ENCODE results near the gene ACAA2. TPM values are rescaled to one million over a fixed set of nuclear protein-coding genes. Genes with fewer than 3 reads are reported as not detected.
"Not testable (repeated sequence)": the region's sequence is repeated elsewhere in the genome, so short reads cannot be mapped to it uniquely, and the experiment has no call there.

ACAA2 gene
- total and polyA plus RNA-seq, 8 donors = 60.3 to 111 (median 88.1) TPM

GRCh38 chr18:49842656-49843055 is 29.3 kb upstream of the ACAA2 start:
- no peaks in the 10 kb centered on the region for H3K27me3 ChIP-seq
- ATAC-seq (no peak), DNase-seq (no peak)
- intact Hi-C loops (cut with DNase I) = no loop called here
- H3K4me1 ChIP-seq = no peaks in the 10 kb centered on the region
- H3K36me3 ChIP-seq = peaks cover 0 to 13% of the 10 kb centered on the region in 2 donors
- H3K9me3 ChIP-seq = no peaks in the 10 kb centered on the region
- H3K4me3 ChIP-seq = no peak overlapping the region
- TF ChIP-seq, protein P1, sequence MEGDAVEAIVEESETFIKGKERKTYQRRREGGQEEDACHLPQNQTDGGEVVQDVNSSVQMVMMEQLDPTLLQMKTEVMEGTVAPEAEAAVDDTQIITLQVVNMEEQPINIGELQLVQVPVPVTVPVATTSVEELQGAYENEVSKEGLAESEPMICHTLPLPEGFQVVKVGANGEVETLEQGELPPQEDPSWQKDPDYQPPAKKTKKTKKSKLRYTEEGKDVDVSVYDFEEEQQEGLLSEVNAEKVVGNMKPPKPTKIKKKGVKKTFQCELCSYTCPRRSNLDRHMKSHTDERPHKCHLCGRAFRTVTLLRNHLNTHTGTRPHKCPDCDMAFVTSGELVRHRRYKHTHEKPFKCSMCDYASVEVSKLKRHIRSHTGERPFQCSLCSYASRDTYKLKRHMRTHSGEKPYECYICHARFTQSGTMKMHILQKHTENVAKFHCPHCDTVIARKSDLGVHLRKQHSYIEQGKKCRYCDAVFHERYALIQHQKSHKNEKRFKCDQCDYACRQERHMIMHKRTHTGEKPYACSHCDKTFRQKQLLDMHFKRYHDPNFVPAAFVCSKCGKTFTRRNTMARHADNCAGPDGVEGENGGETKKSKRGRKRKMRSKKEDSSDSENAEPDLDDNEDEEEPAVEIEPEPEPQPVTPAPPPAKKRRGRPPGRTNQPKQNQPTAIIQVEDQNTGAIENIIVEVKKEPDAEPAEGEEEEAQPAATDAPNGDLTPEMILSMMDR (IDR thresholded peaks at IDR 0.05) = no peak
- no peak overlapping the region for H3K27ac ChIP-seq

DNA sequence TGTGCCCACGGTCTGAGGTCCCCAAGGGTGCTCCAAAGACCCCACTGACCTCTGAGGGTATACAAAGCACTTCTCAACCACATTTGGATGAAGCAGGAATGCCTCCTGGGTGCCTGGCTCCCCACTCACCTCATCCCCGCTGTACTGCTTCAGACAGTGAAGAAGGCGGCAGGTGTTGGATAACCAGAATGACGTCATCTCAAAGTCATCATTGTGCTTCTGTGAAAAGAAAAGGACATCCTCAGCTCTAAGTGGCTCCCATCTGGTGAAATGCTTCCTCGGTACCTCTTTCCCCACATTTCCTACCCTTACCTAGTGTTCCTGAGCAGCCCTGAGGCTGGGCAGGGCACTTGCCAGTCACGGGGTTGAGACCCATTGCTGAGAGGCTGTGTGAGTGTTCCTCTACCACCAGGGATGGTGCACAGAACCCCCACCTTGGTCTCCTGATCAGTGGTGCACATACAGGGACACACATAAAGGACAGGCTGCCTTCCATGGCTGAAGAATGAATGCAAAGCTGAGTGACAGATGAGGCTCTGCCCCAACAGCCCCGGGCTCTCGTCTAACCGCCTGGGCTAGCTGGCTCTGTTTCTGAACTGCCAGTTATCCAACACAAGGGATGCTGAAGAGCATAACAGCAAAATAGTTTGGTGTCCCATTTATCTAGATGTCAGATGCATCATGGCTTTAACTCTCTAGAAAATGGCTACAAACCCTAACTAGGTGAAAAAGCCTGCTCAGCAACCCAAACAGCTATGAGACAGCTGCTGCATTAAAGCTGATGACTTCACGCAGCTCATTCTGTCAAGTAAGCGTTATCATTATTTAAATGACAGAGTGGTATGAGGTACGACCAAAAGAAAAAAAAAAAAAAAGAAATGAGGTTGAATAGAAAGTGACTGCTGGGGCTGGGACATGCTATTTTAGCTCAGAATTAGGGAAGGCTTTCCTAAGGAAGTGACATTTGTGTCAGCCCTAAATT is 28.2 kb upstream of the ACAA2 start:
- Histone ChIP-seq H3K27ac (no peak overlapping the region), H3K4me1 (no peaks in the 10 kb centered on the region), H3K36me3 (peaks cover 0 to 13% of the 10 kb centered on the region in 2 donors), H3K4me3 (no peak overlapping the region), H3K27me3 (no peaks in the 10 kb centered on the region), H3K9me3 (no peaks in the 10 kb centered on the region)
- TF ChIP-seq, protein P1 (IDR thresholded peaks at IDR 0.05) = no peak
- ATAC-seq = no peak
- intact Hi-C loops (cut with DNase I) = no loop called here
- no peak for DNase-seq

DNA sequence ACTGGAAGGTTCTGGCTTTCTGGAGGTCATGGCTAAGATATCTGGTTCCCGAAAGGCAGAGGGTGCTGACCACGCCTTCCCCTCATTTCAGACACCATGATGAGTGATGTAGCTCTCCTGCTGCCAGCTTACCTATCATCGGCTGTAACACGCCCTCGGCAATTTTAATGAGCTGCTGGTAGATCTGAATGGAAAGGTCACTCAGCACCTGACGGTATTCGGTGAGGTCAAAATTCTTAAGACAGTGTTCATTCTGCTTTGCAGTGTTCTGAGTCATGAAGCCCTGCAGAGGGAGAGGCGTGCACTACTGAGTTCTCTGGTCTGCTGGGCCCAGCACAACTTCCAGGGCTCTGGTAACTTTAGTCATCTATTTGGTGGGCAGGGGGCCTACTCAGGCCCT is 25.7 kb upstream of the ACAA2 start:
- Histone ChIP-seq H3K9me3 (no peaks in the 10 kb centered on the region), H3K27me3 (no peaks in the 10 kb centered on the region), H3K36me3 (peaks cover 0 to 13% of the 10 kb centered on the region in 2 donors), H3K4me1 (no peaks in the 10 kb centered on the region), H3K27ac (no peak overlapping the region), H3K4me3 (no peak overlapping the region)
- TF ChIP-seq, protein P1 (IDR thresholded peaks at IDR 0.05) = no peak
- ATAC-seq (no peak), DNase-seq (no peak)
- intact Hi-C loops (cut with DNase I) = no loop called here

- H3K4me1 ChIP-seq = no peaks in the 10 kb centered on the region
- H3K27me3 ChIP-seq = no peaks in the 10 kb centered on the region
- no peak overlapping the region for H3K27ac ChIP-seq
- TF ChIP-seq, protein P1 (IDR thresholded peaks at IDR 0.05) = no peak
- H3K4me3 ChIP-seq = no peak overlapping the region
- peaks cover 0 to 13% of the 10 kb centered on the region in 2 donors for H3K36me3 ChIP-seq
- no peaks in the 10 kb centered on the region for H3K9me3 ChIP-seq
- DNase-seq (no peak), ATAC-seq (no peak)
- intact Hi-C loops (cut with DNase I) = no loop called here
Measured at GRCh38 chr18:49838381-49838780, 25.0 kb upstream of the ACAA2 start.

DNA sequence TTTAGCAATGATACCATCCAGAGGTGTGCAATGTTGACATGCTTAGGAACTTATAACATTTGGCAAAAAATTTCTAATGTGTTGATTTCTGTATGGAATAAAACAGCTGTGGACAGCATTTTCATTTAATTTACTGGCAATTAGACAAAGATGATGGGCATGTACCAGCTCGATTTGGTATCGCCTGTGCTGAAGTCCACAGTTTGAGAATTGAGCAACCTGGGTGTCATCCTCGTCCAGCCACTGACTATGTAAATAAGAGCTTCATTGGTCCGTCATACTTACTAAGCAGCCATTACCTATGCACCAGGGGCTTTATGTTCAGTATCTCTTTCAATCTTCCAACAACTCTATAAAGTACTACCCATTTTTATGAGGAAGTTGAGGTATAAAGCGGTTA is 24.6 kb upstream of the ACAA2 start:
- Histone ChIP-seq H3K4me3 (no peak overlapping the region), H3K27me3 (no peaks in the 10 kb centered on the region), H3K4me1 (no peaks in the 10 kb centered on the region), H3K27ac (no peak overlapping the region), H3K36me3 (peaks cover 0 to 13% of the 10 kb centered on the region in 2 donors), H3K9me3 (no peaks in the 10 kb centered on the region)
- DNase-seq (no peak), ATAC-seq (no peak)
- intact Hi-C loops (cut with DNase I) = no loop called here
- TF ChIP-seq, protein P1 (IDR thresholded peaks at IDR 0.05) = no peak

GRCh38 chr18:49837316-49837835 is 24.0 kb upstream of the ACAA2 start:
- intact Hi-C loops (cut with DNase I); H3K4me3 ChIP-seq; ATAC-seq; H3K9me3 ChIP-seq; H3K4me1 ChIP-seq; DNase-seq; H3K27me3 ChIP-seq; H3K27ac ChIP-seq: not testable (repeated sequence)
- H3K36me3 ChIP-seq = peaks cover 0 to 13% of the 10 kb centered on the region in 2 donors

Data from left lung (tissue), 10 donors.